GM18520 (cell line): ENCODE measurements around the gene SNAP29.
"Not testable (repeated sequence)": the region's sequence is repeated elsewhere in the genome, so short reads cannot be mapped to it uniquely, and the experiment has no call there.

ENCODE experiments used
- ATAC-seq: cut with Tn5 transposase; IDR thresholded peaks from one replicate; pipeline ENCODE4 v1.9.1; 2021; ENCODE audit not compliant: unreplicated experiment

SNAP29 gene

DNA sequence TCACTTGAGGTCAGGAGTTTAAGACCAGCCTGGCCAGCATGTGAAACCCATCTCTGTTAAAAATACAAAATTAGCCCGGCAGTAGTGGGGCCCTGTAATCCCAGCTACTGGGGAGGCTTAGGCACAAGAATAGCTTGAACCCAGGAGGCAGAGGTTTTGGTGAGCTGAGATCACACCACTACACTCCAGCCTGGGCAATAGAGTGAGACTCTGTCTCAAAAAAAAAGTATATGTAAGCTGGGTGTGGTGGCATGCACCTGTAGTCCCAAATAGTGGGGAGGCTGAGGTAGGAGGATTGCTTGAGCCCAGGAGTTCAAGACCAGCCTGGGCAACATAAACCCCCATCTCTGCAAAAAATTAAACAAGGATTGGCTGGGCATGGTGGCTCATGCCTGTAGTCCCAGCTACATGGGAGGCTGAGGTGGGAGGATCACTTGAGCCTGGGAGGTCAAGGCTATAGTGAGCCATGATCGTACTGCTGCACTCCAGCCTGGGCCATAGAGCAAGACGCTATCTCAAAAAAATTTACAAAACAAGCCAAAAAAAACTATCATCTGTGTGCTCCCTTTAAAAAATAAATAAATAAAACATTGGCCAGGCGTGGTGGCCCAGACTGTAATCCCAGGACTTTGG is 69.2 kb downstream of the SNAP29 start:
- ATAC-seq, result no peak

DNA sequence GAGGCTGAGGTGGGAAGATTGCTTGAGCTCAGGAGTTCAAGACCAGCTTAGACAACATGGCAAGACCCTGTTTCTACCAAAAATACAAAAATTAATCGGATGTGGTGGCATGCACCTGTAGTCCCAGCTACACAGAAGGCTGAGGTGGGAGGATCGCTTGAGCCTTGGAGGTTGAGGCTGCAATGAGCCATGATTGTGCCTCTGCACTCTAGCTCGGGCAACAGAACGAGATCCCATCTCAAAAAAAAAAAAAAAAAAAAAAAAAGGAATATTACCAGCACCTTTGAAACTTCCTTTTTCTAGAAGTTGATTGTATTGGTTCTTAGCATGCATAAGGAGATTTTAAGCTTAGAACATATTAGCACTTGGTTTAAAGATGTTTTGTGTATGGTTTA is 69.8 kb downstream of the SNAP29 start:
- ATAC-seq, result no peak

DNA sequence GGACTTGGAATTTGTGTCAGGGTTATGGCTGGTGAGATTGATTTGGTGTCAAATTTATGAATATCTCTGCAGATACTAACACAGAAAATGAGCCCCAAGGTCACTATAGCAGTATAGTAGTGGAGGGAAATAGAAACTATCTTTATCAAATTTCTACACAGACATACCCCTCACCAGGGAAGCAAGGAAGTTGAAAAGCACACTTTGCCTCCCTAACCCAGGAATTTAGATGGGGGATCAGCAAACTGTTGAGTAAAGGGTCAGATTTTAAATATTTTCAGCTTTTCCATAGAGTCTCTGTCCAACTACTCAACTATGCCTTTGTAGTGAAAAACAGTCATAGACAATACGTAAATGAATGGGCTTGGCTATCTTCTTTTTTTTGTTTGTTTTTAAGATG is 71.2 kb downstream of the SNAP29 start:
- ATAC-seq, result no peak

DNA sequence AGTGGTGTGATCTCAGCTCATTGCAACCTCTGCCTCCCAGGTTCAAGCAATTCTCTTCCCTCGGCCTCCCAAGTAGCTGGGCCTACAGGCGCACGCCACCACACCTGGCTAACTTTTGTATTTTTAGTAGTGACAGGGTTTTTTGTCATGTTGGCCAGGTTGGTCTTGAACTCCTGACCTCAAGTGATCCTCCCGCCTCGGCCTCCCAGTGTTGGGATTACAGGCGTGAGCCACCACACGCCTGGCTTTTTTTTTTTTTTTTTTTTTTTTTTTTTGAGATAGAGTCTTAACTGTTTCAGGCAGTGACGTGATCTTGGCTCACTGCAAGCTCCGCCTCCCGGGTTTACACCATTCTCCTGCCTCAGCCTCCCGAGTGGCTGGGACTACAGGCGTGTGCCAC is 71.6 kb downstream of the SNAP29 start:
- ATAC-seq, result not testable (repeated sequence)

DNA sequence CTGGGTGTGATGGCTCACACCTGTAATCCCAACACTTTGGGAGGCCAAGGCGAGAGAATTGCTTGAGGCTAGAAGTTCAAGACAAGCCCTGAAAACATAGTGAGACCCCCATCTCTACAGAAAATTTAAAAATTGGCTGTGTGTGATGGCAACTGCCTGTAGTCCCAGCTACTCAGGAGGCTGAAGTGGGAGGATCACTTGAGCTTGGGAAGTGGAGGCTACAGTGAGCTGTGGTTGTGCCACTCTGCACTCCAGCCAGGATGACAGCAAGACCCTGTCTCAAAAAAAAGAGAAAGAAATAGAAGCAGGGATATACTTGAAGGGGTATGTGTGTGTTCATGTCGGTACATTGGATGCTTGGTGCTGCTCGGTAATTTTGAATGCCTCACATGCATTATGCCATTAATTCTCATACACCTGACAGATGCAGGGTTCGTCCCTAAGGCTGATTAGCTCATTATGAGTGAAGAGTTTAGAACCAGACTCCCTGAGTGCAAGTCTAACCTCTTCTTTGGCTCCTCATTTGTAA is 72.4 kb downstream of the SNAP29 start:
- ATAC-seq, result no peak

DNA sequence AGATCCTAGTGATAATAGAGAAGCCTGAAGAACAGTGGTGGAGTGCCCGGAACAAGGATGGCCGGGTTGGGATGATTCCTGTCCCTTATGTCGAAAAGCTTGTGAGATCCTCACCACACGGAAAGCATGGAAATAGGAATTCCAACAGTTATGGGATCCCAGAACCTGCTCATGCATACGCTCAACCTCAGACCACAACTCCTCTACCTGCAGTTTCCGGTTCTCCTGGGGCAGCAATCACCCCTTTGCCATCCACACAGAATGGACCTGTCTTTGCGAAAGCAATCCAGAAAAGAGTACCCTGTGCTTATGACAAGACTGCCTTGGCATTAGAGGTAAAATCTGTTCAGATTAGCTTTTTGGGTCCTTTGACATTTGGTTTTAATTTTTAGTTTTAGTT is 75.1 kb downstream of the SNAP29 start:
- ATAC-seq, result no peak

DNA sequence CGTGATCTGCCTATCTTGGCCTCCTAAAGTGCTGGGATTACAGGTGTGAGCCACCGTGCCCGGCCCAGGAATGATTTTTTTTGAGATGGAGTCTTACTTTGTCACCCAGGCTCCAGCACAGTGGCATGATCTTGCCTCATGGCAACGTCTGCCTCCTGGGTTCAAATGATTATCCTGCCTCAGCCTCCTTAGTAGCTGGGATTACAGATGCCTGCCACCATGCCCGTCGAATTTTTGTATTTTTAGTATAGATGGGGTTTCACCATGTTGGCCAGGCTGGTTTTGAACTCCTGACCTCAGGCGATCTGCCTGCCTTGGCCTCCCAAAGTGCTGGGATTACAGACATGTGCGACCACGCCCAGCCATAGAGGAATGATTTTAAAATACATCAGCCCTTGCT is 76.2 kb downstream of the SNAP29 start:
- not testable (repeated sequence) for ATAC-seq

DNA sequence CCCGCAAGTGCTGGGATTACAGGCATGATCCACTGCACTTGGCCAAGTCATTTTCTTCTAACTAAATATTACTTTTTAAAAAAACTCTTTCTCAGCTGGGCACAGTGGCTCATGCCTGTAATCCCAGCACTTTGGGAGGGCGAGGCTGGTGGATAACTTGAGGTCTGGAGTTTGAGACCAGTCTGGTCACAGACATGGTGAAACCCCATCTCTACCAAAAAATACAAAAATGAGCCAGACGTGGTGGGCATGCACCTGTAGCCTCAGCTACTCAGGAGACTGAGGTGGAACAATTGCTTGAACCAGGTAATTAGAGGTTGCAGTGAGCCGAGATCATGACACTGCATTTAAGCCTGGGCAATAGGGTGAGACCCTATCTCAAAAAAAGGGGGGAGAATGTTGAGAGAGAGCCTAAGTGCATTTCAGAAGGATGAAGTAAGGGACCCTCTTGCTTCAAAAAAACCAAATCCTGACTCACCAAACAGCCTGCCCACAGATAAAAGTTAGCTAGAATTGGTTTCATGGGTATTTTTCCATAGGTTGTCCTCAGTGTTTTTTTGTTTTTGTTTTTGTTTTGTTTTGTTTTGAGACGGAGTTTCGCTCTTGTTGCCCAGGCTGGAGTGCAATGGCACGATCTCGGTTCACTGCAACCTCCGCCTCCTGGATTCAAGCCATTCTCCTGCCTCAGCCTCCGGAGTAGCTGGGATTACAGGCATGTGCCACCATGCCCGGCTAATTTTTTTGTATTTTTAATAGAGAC is 77.2 kb downstream of the SNAP29 start:
- ATAC-seq, result not testable (repeated sequence)

DNA sequence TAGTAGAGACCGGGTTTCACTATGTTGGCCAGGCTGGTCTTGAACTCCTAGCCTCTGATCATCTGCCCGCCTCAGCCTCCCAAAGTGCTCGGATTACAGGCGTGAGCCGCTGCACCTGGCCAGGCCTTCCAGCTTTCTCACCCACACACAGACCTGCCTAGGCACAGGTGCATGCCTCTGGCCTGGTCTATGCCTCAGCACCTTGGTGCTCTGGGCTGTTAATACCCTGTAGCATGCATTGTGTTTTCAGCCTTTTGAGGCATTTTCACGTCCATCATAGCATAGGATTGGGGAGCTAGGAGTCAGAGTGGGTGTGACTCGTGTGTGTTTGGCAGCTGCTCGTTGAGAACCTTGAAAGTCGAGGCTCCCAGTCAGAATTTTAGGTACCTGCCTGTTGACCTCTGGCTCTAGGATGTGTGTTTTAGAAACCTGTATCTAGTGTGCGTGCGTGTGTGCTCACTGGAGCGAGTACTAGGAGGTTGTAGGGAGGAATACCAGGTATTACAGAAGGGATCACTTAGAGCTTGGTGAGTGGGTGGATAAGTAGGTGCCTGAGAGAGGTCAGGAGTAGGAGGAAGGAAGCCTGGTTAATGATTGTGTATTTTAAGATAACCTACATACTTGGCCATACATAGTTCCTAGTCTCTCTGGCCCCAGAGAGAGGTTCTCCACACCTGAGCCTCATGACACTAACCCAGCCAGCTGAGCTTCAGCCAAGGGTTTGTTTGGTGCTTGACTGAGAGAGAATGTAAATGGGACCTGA is 78.4 kb downstream of the SNAP29 start:
- no peak for ATAC-seq

DNA sequence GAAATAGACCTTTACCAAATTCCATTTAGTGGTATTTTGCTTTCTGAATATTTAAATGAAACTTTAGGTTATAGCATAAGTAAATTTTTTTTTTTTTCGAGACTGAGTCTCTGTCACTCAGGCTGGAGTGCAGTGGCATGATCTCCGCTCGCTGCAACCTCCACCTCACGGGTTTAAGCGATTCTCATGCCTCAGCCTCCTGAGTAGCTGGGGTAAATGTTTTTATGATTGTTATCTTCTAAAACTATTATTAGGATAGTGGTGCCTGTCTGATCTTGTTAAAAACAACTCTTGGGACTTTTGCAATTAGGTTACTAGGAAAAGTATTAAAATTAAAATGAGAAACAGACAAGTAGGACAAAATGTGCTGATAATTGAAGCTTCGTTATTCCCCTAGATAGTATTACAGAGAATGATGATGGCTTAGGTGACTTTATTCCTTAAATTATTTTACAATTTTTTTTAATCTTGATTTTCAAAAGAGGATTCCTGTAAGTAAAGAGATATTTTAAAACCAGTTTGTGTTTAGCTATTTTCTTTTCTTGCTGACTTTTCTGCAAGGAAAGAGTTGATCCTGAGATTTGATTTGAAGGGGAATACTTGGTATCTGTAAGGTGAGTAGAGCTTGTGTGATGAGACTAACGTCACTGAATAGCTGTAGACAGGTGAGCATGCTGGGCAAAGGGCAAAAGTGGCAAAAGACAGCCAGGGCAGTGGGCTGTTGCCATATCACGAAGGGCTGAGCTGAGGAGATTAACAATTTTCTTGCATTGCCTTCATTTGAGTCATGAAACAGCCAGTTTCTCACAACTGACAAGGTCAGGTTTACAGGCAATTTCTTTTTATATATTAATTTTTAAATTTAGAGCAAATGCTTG is 79.2 kb downstream of the SNAP29 start:
- no peak for ATAC-seq

DNA sequence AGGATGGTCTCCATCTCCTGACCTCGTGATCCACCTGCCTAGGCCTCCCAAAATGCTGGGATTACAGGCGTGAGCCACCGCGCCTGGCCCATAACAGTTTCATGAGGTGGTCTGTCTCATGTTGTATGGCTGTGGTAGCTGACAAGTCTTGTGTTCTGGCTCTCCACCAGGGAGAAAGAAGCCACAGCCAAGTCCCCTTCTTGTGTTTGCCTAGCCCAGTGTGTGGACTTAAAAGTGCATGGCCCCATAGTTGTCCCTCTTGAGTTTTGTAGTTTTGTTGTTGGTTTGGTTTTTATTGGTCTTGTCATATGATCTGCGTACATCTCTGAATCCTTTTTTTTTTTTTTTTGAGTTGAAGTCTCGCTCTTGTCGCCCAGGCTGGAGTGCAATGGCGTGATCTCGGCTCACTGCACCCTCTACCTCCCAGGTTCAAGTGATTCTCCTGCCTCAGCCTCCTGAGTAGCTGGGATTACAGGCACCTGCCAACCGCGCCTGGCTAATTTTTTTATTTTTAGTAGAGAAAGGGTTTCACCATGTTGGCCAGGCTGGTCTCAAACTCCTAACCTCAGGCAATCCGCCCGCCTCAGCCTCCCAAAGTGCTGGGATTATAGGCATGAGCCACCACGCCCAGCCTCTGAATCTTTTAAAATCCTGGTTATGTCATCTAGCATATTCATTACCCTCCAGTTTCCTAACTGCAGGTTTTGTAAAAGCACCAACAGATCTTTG is 80.8 kb downstream of the SNAP29 start:
- not testable (repeated sequence) for ATAC-seq

DNA sequence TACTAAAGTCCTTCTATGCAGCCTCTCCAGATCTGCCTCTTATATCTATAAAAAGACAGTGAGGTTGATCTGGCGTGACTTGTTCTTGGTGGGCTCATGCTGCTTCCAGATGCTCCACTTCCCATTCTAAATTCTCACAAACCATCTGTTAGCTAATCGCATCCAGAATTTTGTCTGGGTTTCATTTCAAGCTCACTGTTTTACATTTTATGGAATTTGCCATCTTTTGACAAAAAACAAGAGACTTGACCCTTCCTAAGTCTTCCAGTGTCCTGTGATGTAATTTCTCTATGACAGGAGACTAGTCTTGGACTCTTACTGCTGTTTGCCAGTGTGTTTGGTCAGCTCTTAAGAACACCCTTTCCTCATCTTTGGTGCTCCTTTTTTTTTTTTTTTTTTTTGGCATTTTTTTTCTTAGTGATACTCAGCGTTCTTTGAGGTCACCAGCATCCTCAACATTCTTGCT is 81.4 kb downstream of the SNAP29 start:
- ATAC-seq, result no peak
